ENCODE measurements around the gene LRCOL1. TPM values are rescaled to one million over a fixed set of nuclear protein-coding genes. Genes with fewer than 3 reads are reported as not detected.
A peak's percentile ranks its signal among the peaks of the same experiment; 100 is the strongest.

The LRCOL1 gene
- total and polyA plus RNA-seq, 2 of the 13 experiments (the other 11 are each of a cell fraction or from before 2014, with no cell fraction given): not detected

- TF ChIP-seq ZXDC (CRISPR knock-in tag; IDR thresholded peaks at IDR 0.05) (no peak), SRSF4 (IDR thresholded peaks at IDR 0.05; ENCODE audit: low read depth, low read length, poor library complexity, severe bottlenecking) (no peak), ZNF547 (CRISPR knock-in tag; IDR thresholded peaks at IDR 0.05) (no peak), ZNF816 (CRISPR knock-in tag; IDR thresholded peaks at IDR 0.05; ENCODE audit: borderline replicate concordance) (no peak), ZNF747 (CRISPR knock-in tag; IDR thresholded peaks at IDR 0.05; ENCODE audit: borderline replicate concordance) (0 out of 2 replicates have a peak, but pooled peaks have one; percentile 0), MYC (CRISPR knock-in tag; IDR thresholded peaks at IDR 0.05; ENCODE audit: borderline replicate concordance) (0 out of 2 replicates have a peak, but pooled peaks have one; percentile 5), ZNF891 (CRISPR knock-in tag; IDR thresholded peaks at IDR 0.05) (no peak), BORCS8-MEF2B (CRISPR knock-in tag; IDR thresholded peaks at IDR 0.05) (no peak), KDM2A (CRISPR knock-in tag; IDR thresholded peaks at IDR 0.05; ENCODE audit: borderline replicate concordance, low read depth) (0 out of 2 replicates have a peak, but pooled peaks have one; percentile 15), RFX3 (CRISPR knock-in tag; IDR thresholded peaks at IDR 0.05) (no peak), DZIP1 (CRISPR knock-in tag; IDR thresholded peaks at IDR 0.05) (no peak), SOX13 (IDR thresholded peaks at IDR 0.05) (no peak), SOX13 (CRISPR knock-in tag; conservative IDR thresholded peaks at IDR 0.05 in 1 of 2, IDR thresholded peaks at IDR 0.05 in 1 of 2) (no peak), TMF1 (CRISPR knock-in tag; IDR thresholded peaks at IDR 0.05; ENCODE audit: low read depth) (no peak), MXD3 (CRISPR knock-in tag; IDR thresholded peaks at IDR 0.05) (no peak), TBX3 (IDR thresholded peaks at IDR 0.05; ENCODE audit: borderline replicate concordance) (no peak), NCOA2 (CRISPR knock-in tag; IDR thresholded peaks at IDR 0.05) (no peak), MZF1 (CRISPR knock-in tag; IDR thresholded peaks at IDR 0.05; ENCODE audit: borderline replicate concordance) (no peak), PITX1 (CRISPR knock-in tag; IDR thresholded peaks at IDR 0.05) (no peak), RBM39 (IDR thresholded peaks at IDR 0.05; ENCODE audit: low read depth, low read length, poor library complexity, severe bottlenecking) (no peak), ZMYM4 (CRISPR knock-in tag; IDR thresholded peaks at IDR 0.05) (0 out of 2 replicates have a peak, but pooled peaks have one; percentile 16), ZBTB34 (CRISPR knock-in tag; IDR thresholded peaks at IDR 0.05) (no peak)
Measured at GRCh38 chr12:132559652-132560363, 50.6 kb downstream of the LRCOL1 start (continued).

All from HepG2 (cell line).